ENCODE measurements around the gene LRIG2.

Gene LRIG2

GRCh38 chr1:113178522-113178921 lies 105.5 kb downstream of the LRIG2 start:
- DNase-seq: no peak

All from suppressor macrophage treated with lipopolysaccharide for 4 hours (primary cell).